GM12874 (cell line): Measurements from ENCODE around the gene CHD5.

Experiments
- TF ChIP-seq, protein P1 (sequence below): IDR thresholded peaks from 2 replicates; pipeline ENCODE4 v1.5.1; 2011; ENCODE audit warnings: low read depth, mild to moderate bottlenecking, control low read depth, low read length, moderate library complexity; ENCODE audit not compliant: insufficient read depth

Gene CHD5

GRCh38 chr1:6144647-6145395, 35.3 kb downstream of the CHD5 start:
- TF ChIP-seq, protein P1, sequence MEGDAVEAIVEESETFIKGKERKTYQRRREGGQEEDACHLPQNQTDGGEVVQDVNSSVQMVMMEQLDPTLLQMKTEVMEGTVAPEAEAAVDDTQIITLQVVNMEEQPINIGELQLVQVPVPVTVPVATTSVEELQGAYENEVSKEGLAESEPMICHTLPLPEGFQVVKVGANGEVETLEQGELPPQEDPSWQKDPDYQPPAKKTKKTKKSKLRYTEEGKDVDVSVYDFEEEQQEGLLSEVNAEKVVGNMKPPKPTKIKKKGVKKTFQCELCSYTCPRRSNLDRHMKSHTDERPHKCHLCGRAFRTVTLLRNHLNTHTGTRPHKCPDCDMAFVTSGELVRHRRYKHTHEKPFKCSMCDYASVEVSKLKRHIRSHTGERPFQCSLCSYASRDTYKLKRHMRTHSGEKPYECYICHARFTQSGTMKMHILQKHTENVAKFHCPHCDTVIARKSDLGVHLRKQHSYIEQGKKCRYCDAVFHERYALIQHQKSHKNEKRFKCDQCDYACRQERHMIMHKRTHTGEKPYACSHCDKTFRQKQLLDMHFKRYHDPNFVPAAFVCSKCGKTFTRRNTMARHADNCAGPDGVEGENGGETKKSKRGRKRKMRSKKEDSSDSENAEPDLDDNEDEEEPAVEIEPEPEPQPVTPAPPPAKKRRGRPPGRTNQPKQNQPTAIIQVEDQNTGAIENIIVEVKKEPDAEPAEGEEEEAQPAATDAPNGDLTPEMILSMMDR: no peak

DNA sequence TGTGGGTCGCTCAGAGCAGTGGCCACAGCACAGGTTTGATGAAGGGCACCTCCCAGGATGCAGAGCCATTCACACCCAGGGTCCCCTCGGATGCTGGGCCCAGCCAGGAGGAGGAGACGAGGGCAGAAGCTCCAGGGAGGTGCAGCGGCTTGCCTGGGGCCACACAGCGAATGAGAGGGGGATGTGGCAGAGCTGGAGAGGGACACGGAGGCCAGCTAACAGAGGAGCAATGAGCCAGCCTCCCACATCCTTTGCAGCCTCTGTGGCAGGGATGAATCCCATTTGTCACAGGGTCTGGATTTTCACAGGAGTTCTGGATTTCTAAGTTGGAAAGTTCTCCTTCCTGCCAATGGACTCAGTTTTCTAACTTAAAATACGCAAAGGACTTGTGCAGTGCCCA, 35.9 kb downstream of the CHD5 start:
- TF ChIP-seq, protein P1: no peak

- TF ChIP-seq, protein P1: no peak
These were observed 36.7 kb downstream of the CHD5 start for GRCh38 chr1:6143395-6143794.

DNA sequence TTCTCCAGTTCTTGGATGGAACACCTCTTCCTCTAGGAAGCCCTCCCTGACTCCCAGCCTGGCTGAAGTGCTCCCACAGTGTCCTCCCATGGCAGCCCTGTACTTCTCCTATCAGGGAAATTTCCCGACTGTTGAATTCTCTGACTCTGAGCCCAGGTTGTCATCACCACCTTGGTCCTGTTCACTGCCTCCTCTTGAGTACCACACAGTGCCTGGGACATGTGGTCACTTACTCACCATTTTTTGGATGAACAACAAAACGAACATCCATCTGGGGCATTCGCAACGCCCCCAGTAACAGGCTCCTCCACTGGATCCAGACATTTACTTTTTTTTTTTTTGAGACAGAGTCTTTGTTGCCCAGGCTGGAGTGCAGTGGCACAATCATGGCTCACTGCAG, 37.4 kb downstream of the CHD5 start:
- TF ChIP-seq, protein P1: no peak

- TF ChIP-seq, protein P1: no peak
These were observed 38.0 kb downstream of the CHD5 start for GRCh38 chr1:6142036-6142621.

- TF ChIP-seq, protein P1: peak; percentile 32; the same call in 1 of the 2 replicates
These were observed 38.5 kb downstream of the CHD5 start for GRCh38 chr1:6141592-6141991.

GRCh38 chr1:6140413-6140812, 39.7 kb downstream of the CHD5 start:
- TF ChIP-seq, protein P1: no peak
